ENCODE data around the gene HECTD1. TPM values are rescaled to one million over a fixed set of nuclear protein-coding genes. Genes with fewer than 3 reads are reported as not detected.
"Not testable (repeated sequence)": the region's sequence is repeated elsewhere in the genome, so short reads cannot be mapped to it uniquely, and the experiment has no call there.

HECTD1 gene
- 100 to 1,000 TPM in 1 of 2 donors, 10 to 100 TPM in 1; 99.1 to 135 TPM for total RNA-seq

DNA sequence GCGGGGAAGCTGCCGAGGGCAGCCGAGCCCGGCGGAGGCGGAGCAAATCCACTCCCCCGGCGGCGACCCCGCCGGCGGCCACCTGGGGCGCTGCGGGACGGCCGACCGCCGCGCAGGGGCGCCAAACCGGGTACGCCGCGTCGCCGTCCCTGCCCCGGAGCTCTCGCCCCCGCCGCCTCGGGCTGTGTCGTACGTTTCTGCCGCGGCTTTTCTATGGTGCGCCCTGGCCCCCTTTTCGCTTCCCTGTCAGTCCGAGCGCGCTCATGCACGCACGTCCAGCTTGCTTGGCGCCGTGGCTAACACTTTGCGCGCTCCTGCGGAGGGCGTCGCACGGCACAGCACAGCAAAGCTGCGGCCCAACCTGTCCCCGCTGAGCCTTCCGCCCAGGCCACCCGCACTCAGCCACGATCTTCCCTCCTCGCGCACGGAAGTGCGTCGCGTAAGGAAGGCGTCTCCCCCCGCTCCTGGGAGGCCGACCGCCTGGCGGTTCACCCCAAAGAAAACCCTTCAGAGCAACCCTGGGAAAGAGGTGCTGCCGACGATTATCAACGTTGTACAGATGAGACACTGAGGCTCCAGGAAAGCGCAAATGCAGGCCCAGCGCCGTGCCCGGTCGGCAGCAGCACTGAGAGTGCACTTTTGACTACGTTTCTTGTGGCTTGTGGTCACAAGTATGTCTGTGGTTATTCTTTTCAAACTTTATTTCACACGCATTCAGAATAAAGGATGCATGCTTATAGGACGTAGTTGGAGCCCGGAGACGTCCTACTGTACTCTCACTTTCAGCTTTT, at the start of gene HECTD1:
HECTD1 (minus strand) TSS at position 39 of the 791 bp plus-strand sequence. CDS start 1,857 bp downstream, outside the sequence.
- H3K9me3 Mint-ChIP-seq: no peaks in the 10 kb centered on the region
- H3K4me1 Mint-ChIP-seq (ENCODE audit: low read depth in 2 of 2): peaks cover 31 to 42% of the 10 kb centered on the region in 2 donors
- H3K4me3 Mint-ChIP-seq: peak within 1 kb of the TSS; percentile 96
- H3K36me3 Mint-ChIP-seq: peaks cover 5% of the 10 kb centered on the region
- ATAC-seq: peak; percentile 87 to 92
- H3K27me3 Mint-ChIP-seq: no peaks in the 10 kb centered on the region
- peak within 1 kb of the TSS; percentile 98 to 99 for H3K27ac Mint-ChIP-seq
- peak; percentile 89 for DNase-seq (ENCODE audit: low spot score)

DNA sequence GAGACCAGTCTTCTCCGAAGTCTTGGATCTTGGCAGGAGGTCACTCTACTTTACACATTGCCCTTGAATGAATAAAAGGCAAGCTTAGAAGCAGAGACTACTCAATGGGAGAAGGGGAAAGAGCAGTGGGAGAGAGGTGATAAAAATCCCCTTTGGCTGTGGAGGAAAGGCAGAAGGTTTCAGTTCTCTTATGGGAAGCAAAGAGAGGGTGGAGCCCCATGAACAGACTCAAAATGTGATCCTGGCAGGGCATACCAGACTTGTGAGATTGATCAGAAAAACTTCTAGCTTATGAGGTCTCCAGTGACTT, 49.6 kb upstream of the HECTD1 start:
- H3K4me3 Mint-ChIP-seq: no peak overlapping the region
- no peaks in the 10 kb centered on the region for H3K9me3 Mint-ChIP-seq
- ATAC-seq (no peak), DNase-seq (ENCODE audit: low spot score) (no peak)
- no peaks in the 10 kb centered on the region for H3K36me3 Mint-ChIP-seq
- peaks cover 0 to 2% of the 10 kb centered on the region in 2 donors for H3K27me3 Mint-ChIP-seq
- no peaks in the 10 kb centered on the region for H3K4me1 Mint-ChIP-seq (ENCODE audit: low read depth in 2 of 2)
- no peak overlapping the region for H3K27ac Mint-ChIP-seq

DNA sequence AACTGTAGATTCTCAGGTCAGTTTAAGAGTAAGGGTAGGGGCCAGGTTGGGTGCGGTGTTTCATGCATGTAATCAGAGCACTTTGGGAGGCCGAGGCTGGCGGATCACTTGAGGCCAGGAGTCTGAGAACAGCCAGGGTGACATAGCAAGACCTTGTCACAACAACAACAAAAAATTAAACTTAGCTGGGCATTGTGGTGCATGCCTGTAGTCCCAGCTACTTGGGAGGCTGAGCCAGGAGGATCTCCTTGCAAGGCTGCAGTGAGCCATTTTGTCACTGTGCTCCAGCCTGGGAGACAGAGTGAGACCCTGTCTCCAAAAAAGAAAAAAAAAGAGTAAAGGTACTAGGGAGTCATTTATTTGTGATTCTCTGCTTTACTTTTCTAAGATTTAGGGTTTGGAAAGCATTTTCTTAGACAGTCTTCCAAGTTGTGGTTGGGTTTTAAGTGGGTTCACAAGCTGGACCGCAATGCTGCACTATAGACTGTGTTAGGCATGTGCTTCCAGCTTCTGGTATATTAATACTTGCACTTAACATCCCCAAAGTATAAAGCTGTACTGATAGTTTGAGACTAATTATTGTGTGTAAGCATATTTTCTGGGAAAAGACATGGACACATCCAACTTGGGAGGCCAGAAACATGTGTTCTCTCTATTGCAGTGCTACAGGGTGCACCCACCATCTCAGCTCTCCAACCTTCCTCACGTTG, 49.1 kb upstream of the HECTD1 start:
- H3K4me1 Mint-ChIP-seq (ENCODE audit: low read depth in 2 of 2): no peaks in the 10 kb centered on the region
- no peaks in the 10 kb centered on the region for H3K9me3 Mint-ChIP-seq
- H3K27me3 Mint-ChIP-seq: peaks cover 0 to 2% of the 10 kb centered on the region in 2 donors
- H3K36me3 Mint-ChIP-seq: no peaks in the 10 kb centered on the region
- DNase-seq (ENCODE audit: low spot score) (no peak), ATAC-seq (no peak)
- H3K4me3 Mint-ChIP-seq: no peak overlapping the region
- no peak overlapping the region for H3K27ac Mint-ChIP-seq

DNA sequence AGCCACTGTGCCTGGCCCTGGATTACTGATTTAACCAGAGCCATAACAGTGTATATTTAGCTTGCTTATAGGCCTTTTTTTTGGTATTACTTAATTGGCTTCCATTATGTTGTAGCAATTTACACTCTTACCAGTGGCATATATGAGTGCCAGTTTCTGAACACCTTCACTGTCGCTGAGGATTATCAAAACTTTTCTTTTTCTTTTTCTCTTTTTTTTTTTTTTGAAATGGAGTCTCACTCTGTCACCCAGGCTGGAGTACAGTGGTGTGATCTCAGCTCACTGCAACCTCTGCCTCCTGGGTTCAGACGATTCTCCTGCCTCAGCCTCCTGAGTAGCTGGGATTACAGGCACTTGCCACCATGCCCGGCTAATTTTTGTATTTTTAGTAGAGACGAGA, 48.3 kb upstream of the HECTD1 start:
- DNase-seq (ENCODE audit: low spot score); ATAC-seq; H3K36me3 Mint-ChIP-seq; H3K4me1 Mint-ChIP-seq (ENCODE audit: low read depth in 2 of 2); H3K27ac Mint-ChIP-seq; H3K9me3 Mint-ChIP-seq; H3K27me3 Mint-ChIP-seq; H3K4me3 Mint-ChIP-seq: not testable (repeated sequence)

DNA sequence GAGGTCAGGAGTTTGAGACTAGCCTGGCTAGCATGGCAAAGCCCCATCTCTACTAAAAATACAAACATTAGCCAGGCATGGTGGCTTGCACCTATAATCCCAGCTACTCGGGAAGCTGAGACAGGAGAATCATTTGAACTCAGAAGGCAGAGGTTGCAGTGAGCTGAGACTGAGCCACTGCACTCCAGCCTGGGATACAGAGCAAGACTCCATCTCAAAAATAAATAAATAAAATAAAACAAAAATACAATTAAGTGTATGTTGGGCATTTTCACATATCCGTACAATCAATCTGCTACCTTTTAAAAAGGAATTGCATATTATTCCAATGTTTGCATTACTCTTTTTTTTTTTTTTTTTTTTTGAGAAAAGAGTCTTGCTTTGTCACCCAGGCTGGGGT, 47.7 kb upstream of the HECTD1 start:
- H3K27me3 Mint-ChIP-seq: peaks cover 0 to 2% of the 10 kb centered on the region in 2 donors
- no peaks in the 10 kb centered on the region for H3K4me1 Mint-ChIP-seq (ENCODE audit: low read depth in 2 of 2)
- no peak overlapping the region for H3K27ac Mint-ChIP-seq
- ATAC-seq (no peak), DNase-seq (ENCODE audit: low spot score) (no peak)
- no peaks in the 10 kb centered on the region for H3K36me3 Mint-ChIP-seq
- no peaks in the 10 kb centered on the region for H3K9me3 Mint-ChIP-seq
- no peak overlapping the region for H3K4me3 Mint-ChIP-seq

DNA sequence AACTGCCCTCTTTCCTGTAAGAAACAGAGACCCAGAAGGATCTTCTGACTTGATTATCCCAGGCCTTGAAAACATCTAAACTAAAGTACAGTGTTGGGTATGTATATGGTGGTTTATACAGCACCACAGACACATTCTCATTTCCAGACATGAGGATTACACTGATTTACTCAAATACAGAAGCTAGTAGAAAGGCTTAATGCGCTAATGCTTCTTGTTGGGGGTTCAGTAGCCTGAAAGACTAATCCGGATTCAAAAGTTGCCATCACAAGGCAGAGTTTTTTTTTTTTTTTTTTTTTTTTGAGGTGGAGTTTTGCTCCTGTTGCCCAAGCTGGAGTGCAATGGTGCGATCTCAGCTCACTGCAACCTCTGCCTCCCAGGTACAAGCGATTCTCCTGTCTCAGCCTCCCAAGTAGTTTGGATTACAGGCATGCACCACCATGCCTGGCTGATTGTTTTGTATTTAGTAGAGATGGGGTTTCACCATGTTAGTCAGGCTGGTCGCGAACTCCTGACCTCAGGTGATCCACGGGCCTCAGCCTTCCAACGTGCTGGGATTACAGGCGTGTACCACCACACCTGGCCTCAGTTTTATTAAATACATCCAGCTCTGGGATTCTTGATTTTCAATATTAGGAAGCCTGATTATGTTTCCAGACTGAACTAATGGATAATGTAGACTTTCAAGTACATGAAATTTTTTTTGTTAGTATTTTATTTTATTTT, 46.3 kb upstream of the HECTD1 start:
- Mint-ChIP-seq H3K27ac (no peak overlapping the region), H3K36me3 (no peaks in the 10 kb centered on the region), H3K9me3 (no peaks in the 10 kb centered on the region), H3K4me1 (ENCODE audit: low read depth in 2 of 2) (no peaks in the 10 kb centered on the region), H3K27me3 (peaks cover 0 to 5% of the 10 kb centered on the region in 2 donors), H3K4me3 (no peak overlapping the region)
- DNase-seq (ENCODE audit: low spot score) (no peak), ATAC-seq (no peak)

DNA sequence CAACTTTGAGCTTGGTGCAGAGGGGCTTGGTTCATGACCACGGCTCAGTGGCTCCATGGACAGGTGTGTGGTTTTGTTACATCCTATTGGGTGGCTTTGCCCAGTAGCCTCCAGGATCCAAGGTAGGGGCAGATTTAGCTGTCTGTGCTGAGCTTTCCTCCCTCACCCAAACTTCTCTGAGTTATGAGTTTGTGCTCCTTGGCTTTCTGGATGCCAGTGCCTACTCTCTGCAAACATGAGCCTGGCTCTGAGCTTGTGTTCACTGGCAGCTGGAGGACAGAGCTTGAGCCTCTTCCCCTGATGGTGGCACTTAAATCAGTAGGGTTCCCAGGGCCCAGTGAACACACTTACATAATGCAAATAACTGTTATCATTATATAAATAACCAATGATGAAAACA, 45.3 kb upstream of the HECTD1 start:
- no peak for ATAC-seq
- H3K9me3 Mint-ChIP-seq: no peaks in the 10 kb centered on the region
- H3K36me3 Mint-ChIP-seq: no peaks in the 10 kb centered on the region
- H3K4me3 Mint-ChIP-seq: no peak overlapping the region
- H3K27ac Mint-ChIP-seq: no peak overlapping the region
- no peak for DNase-seq (ENCODE audit: low spot score)
- peaks cover 0 to 5% of the 10 kb centered on the region in 2 donors for H3K27me3 Mint-ChIP-seq
- no peaks in the 10 kb centered on the region for H3K4me1 Mint-ChIP-seq (ENCODE audit: low read depth in 2 of 2)

DNA sequence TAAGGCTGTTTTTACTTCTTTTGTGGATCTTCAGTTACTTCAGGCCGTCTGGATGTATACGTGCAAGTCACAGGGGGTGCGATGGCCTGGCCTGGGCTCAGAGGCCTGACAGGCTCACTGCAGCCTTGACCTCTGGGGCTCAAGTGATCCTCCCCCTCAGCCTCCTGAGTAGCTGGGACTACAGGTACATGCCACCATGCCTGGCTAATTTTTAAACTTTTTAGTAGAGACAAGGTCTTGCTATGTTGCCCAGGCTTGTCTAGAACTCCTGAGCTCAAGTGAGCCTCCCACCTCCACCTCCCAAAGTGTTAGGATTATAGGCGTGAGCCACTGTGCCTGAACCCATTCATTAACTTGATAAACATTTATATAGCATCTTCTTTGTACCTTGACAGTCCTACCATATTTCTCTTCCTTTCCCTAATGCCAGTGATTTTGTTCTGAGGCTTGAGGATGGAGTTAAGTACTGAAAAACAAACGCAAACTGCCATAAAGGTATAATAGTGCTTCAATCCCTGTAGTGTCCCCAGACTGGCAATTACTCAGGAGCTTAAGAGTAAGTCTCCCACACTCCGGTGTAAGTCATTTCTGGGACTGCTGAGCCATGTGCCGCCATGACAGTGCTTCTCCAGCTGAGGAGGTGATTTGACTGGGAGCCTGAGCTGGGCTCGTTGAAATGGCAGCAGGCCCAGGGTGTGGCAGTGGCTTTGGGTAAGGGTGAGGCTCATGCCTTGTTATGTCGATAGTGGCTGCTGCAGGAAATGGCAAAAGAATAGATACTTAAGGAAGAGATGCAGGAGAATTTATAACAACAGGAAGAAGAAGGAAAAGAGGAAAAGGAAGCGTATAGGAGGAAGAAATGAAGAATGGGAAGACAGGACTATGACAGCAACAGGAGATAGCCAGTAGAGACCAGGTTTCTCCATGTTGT, 43.7 kb upstream of the HECTD1 start:
- Mint-ChIP-seq H3K4me3 (no peak overlapping the region), H3K4me1 (ENCODE audit: low read depth in 2 of 2) (no peaks in the 10 kb centered on the region), H3K27ac (no peak overlapping the region), H3K9me3 (no peaks in the 10 kb centered on the region), H3K36me3 (no peaks in the 10 kb centered on the region), H3K27me3 (peaks cover 0 to 3% of the 10 kb centered on the region in 2 donors)
- DNase-seq (ENCODE audit: low spot score): no peak
- ATAC-seq: no peak

DNA sequence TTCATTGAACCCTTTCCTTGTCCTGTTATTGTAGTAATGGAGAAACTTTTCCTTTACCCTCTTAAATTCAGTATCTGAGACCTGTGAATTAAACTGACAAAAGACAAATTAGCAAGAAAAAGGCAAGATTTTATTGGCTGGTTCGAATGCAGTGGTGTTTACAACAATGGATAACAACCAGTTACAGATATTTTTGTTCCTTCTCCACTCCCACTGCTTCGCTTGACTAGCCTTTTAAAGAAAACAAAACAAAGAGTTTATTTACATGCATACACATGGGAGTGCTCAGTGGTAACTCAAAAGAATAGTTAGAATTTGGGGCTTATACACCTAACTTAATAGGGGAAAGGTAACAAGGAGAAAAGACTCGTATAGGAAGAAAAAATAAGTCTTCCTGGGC, 37.0 kb upstream of the HECTD1 start:
- DNase-seq (ENCODE audit: low spot score): no peak
- Mint-ChIP-seq H3K9me3 (no peaks in the 10 kb centered on the region), H3K27me3 (peaks cover 0 to 3% of the 10 kb centered on the region in 2 donors), H3K27ac (no peak overlapping the region), H3K4me1 (ENCODE audit: low read depth in 2 of 2) (peaks cover 13 to 14% of the 10 kb centered on the region in 2 donors), H3K4me3 (no peak overlapping the region), H3K36me3 (no peaks in the 10 kb centered on the region)
- ATAC-seq: no peak

DNA sequence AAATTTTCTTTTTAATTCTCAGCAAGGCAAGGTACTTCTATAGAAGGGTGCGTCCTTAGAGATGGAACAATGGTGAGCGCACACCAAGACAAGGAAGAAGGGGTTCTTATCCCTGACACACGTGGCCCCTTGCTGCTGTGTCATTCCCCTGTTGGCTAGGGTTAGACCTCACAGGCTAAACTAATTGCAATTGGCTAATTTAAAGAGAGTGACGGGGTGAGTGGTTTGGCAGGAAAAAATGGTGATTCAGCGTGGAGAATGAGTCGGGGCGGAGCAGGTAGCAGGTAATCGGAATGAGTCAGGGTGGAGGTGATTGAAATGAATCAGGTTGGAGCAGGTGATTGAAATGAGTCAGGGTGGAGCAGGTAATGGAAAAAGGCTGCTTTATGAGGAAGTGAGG, 36.3 kb upstream of the HECTD1 start:
- DNase-seq (ENCODE audit: low spot score): no peak
- no peak overlapping the region for H3K4me3 Mint-ChIP-seq
- no peak overlapping the region for H3K27ac Mint-ChIP-seq
- H3K9me3 Mint-ChIP-seq: no peaks in the 10 kb centered on the region
- H3K4me1 Mint-ChIP-seq (ENCODE audit: low read depth in 2 of 2): peaks cover 13 to 14% of the 10 kb centered on the region in 2 donors
- H3K27me3 Mint-ChIP-seq: no peaks in the 10 kb centered on the region
- H3K36me3 Mint-ChIP-seq: no peaks in the 10 kb centered on the region
- ATAC-seq: no peak

DNA sequence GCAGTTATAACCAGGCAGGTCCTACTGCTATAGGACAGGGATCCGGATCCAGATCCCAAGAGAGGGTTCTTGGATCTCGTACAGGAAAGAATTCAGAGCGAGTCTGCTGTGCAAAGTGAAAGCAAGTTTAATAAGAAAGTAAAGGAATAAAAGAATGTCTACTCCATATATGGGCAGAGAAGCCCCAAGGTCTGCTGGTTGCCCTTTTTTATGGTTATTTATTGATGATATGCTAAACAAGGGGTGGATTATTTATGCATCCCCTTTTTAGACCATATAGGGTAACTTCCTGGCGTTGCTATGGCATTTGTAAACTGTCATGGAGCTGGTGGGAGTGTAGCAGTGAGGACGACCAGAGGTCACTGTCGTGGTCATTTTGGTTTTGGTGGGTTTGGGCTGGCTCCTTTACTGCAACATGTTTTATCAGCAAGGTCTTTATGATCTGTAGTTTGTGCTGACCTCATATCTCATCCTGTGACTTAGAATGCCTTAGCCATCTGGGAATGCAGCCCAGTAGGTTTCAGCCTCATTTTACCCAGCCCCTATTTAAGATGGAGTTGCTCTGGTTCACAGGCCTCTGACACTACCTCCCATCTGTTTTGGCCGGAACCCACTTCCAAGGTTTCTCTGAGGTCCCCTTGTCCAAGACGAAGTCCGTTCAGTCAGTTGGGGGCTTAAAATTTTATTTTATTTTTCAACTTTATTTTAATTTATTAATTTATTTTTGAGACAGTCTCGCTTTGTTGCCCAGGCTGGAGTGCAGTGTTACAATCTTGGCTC, 34.8 kb upstream of the HECTD1 start:
- Mint-ChIP-seq H3K4me3 (peak overlapping the region; percentile 47), H3K4me1 (ENCODE audit: low read depth in 2 of 2) (peaks cover 13 to 14% of the 10 kb centered on the region in 2 donors), H3K27ac (peak overlapping the region in 1 of 2 donors; percentile 3)
- not testable (repeated sequence) for H3K9me3 Mint-ChIP-seq; H3K36me3 Mint-ChIP-seq; DNase-seq (ENCODE audit: low spot score); ATAC-seq; H3K27me3 Mint-ChIP-seq

DNA sequence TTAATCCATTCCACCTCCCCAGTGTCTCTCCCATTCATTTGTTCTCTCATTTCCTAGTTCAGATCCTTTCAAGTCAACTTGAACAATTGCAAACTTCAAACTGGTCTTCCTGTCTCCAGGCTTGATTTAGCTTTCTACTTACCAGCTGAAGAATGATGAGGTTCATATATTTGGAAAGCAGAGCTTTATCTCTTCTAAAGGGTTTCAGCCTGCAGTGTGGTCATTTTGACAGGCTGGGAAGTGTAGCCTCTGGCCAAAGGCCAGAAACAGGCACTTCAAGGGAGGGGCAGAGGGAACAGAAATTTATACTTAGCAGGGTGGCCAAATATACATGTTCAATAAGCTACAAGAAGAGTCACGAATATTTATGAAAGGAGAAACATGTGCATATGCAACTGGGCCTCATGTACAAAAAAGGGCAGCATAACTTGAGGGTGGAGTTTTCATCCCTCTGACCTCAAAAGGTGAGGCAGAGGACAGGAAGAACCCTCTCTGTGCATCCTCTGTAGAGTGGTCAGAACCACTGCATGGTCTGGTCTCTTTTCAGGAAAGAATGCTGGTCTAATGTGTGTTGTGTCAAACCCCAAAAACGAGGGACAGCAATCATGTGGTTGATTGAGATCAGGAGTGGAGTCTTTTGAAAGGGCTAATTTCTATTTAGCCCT, 34.0 kb upstream of the HECTD1 start:
- Mint-ChIP-seq H3K27me3 (peaks cover 0 to 4% of the 10 kb centered on the region in 2 donors), H3K27ac (peak overlapping the region in 1 of 2 donors; percentile 3), H3K9me3 (no peaks in the 10 kb centered on the region), H3K36me3 (no peaks in the 10 kb centered on the region), H3K4me1 (ENCODE audit: low read depth in 2 of 2) (peaks cover 13 to 14% of the 10 kb centered on the region in 2 donors), H3K4me3 (peak overlapping the region; percentile 47)
- ATAC-seq: no peak
- no peak for DNase-seq (ENCODE audit: low spot score)
